Hindlimb muscle (tissue), 1 donor: ENCODE data around the gene GART. TPM values are rescaled to one million over a fixed set of nuclear protein-coding genes. Genes with fewer than 3 reads are reported as not detected.
"Not testable (repeated sequence)": the region's sequence is repeated elsewhere in the genome, so short reads cannot be mapped to it uniquely, and the experiment has no call there.

Experiments
- DNase-seq: peaks from one replicate; pipeline ENCODE4 v3.0.0-alpha.2; 2013
- polyA plus RNA-seq: library from polyadenylated mRNA; unstranded; fragments of 120-200 nt; gene quantifications from one replicate; pipeline ENCODE4 v1.2.1, GENCODE V29; 2013; ENCODE audit not compliant: insufficient read length

GART gene
- 54.2 TPM for polyA plus RNA-seq

DNA sequence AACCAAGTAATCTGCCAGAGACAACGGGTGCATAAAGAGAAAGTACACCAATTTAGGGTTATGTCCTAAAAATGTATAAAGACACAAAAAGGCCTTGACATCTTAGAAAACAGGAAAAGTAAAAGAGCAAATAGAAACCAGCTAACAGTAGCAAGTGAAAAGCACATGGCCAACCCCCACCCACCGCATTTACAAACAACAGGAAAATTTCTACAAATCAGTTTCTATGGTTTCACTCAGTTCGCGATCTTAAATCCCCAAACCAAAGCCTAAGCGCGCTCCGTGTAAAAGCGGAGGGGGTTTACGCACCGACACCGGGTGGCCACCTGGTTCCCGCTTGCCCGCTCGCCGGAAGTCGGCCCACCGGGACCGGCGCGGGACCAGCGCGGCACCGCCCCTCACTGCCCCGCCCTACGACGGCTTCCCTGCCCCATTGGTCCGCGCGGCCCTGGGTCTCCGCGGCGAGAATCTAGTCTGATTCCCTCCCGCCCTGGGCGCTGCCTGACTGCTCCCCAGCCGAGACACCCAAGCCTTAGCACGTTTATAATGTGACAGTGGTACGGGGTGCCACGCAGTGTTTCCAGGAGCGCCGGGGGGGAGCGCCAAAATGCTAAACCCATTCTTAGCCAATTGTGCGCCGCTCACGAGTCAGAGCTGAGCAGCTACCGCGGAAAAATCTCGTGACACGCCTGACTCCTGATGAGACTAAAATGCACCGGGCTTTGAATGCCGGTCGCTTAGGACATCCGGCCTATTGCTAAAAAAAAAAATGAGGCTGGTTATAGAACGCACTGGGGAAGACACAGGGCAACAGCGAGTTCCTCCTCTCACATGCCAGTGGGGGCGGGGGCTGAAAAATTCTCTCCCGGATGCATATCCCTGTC is at the start of gene GART:
GART (minus strand) TSS at position 362 of the 884 bp plus-strand sequence. CDS start 2,802 bp downstream, outside the sequence.
- DNase-seq: peak; percentile 85

DNA sequence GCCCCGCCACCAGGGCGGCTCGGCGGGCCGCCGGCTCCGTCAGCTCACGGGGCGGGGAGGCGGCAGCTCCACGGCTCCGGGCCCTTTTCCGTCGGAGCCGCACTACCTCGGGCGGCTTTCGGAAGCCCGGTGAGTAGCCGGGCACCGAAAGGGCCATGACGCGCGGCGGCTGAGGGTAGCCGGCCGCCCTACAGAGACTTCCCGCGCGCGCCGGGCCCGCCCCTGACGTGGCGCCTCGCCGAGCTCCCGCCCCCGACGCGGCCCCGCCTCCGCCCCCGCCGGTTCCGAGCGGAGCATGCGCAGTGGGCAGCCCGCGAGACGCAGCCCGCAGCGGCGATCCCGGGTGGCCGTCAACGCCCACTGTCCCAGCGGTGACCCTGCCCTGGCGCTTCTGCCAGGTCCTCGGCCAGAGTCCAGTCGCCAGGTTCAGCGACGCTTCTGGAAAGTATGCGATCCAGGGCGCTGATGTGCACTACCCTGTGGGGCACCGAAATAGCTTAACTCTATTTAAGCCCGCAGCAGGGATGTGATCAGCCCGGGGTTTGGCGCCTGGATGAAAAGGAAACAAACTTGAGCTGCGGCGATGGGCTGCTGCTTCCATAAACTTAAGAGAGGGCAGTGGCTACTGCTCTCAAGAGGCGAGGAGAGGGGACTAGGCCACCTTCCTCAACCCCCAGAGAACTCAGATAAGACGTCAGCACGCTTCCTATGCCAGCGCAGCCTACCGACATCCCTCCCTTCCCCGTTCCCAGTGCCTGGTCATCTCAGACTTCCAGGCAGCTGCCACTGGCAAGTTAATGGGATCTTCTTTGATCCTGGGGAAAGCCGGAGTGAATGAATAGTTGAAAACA is 46.8 kb upstream of the GART start, which contains the start of gene DONSON:
DONSON (minus strand) TSS at position 200 of the 851 bp plus-strand sequence; CDS start at position 157, 43 bp downstream.
- DNase-seq: peak; percentile 91

DNA sequence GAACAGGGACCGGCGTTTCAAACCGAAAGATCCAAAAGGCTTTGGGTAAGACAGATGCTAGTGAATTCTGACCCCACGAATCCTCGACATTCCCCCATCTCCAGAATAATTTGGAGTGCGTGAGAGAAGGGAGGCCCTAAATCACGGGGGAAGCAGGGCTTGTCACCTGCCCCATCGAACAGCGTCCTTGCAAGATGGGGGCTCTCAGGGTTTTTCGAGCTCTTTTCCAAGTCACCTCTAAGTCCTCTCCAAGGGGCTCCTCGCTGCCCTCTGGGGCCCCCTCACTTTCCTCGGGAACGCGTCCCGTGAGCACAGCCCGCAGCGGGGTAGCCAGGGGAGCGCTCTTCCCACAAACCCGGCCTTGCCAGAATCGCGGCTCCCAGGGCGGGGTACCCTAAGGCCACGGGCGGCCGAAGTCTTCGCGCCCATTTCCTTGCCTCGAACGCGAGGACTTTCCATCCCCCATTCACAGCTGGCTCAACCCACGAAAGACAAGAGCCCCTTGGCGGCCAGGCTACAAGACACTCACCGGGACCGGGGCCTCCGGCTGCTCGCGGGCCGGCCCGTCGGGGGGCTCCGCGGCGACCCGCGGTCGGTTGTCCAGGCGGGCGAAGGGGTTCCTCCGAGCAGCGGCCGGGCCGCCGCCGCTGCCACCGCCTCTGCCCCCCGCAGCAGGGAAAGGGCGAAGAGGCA is 46.0 kb upstream of the GART start:
- DNase-seq: peak; percentile 53

GRCh38 chr21:33586927-33587326 is 45.0 kb upstream of the GART start:
- DNase-seq: no peak

DNA sequence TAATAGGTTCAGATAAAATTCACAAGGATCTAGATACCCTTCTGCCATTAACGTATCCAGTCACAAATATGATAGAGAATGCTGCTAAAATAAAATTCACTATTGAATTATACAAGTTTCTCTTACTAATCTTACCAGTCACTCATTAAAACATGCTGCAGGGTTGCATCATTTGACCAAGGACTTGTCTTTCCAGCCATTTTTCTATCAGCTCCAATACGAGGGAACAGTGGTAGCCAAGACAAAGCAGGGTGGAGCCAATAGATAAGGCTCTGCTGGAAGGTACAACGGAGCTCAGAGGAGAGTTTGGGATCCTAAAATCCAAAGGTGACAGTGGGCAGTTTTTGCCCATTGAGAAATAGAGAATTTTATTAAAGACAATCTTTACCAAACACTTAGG is 42.5 kb upstream of the GART start:
- no peak for DNase-seq

DNA sequence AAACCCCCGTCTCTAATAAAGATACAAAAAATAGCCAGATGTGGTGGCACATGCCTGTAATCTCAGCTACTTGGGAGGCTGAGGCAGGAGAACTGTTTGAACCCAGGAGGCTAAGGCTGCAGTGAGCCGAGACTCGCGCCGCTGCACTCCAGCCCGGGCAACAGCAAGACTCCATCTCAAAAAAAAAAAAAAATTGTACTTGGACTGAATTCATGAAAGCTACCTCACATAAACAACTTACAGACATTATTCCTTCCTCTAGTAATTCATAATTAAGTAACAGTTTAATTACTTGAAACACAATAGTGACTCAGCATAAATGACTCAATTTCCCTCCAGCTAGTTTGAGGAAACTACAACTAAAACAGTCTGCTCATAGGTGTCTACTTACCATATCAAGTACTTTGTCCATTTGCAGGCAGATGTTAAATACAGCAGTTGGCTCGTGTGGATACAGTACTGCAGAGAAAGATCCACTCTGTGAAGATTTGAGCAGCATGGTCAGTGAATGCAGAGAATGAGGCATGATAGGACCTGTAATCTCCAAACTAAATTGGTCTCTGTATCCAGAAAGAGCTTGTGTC is 37.1 kb upstream of the GART start:
- no peak for DNase-seq

DNA sequence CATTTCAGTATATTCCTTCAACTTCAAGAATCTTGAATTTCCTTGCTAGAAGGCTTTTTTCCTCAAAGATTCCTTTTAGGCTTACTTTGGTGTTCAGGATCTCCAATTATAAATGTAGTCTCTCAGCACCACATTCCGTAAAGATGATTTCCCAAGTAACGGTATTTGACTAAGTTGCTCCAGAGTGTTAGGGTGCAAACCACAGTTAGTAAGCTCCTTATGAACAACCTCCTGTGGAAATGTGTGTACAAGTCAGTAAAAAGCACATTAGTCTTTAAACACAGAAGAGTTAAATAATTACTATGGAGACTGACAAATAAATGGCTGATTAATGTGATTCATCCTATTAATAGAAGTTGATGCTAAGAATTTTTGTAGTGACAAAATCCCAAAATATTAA is 36.3 kb upstream of the GART start:
- DNase-seq: no peak

DNA sequence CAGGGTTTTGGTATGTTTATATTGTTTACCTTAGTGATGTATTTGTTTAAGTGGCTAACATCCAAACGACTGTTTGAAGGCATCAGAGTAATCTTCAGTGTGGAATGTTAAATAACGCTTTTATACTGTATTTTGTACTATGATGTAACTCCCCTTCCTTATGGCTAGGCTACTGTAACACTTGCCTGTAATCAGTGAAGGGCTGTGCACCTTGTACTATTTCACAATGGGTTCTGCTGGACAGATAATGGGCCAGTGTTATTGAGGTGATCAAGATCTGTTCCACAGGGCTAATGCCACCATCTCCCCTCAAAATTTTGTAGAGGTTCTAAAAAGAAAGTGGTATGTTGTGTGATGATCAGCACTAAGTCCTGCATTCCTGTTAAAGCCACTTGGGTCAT is 34.8 kb upstream of the GART start:
- DNase-seq: not testable (repeated sequence)

DNA sequence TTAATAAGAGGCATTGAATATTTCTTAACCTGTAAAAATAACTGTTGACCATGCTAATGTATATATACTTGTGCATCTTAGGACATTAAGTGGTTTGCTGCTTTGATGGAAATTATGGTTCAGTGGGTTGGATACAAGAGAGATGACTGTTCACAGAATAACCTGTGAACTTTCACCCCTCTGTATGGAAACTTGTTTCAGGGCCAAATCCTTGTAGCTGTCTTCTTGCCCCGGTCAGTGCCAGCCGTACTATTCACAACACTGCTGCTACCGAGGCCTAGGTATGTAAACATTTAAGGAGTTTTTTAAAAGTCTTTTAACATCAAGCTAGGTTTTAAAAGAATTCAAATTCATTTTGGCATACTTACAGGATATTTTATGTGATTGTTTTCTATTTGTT is 30.4 kb upstream of the GART start:
- no peak for DNase-seq

DNA sequence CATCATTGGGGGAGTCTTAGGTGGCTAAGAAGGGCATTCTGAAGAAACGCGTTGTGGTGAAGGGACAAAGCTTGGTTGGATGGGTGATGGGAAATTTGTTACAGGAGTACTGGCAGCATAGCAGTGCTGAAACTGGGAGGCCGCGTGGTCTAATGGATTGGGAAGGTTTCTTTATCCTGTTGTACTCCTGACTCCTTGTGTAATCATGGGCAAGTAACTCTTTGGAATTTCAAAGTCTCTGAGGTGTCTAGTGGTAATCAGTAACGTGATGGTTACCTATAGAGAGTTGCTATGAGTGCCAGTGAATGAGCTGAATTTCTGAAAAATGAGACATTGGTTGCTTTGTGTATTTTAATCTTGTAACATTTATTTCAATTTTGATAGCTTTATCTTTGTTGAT is 28.1 kb upstream of the GART start:
- no peak for DNase-seq

GRCh38 chr21:33568448-33568847 is 26.5 kb upstream of the GART start:
- DNase-seq: no peak

GRCh38 chr21:33567914-33568313 is 26.0 kb upstream of the GART start:
- no peak for DNase-seq

DNA sequence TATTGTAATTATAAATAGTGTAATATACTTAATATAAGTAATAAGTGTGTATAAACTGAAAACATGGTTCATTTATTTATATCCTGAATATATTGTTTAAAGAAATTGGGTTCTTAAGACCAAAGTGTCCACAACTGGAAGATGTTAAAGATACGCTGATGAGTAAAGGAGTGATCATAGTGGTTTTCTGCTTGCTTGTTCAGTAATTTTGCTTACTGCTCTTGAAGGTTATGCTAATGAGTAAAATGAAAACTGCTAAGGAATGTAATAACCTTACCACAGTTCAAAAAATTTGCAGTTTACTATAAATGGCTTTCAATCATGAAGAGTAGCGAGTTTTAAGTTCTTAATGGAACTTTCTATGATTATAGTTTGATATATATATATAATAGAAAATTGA is 24.6 kb upstream of the GART start:
- no peak for DNase-seq

DNA sequence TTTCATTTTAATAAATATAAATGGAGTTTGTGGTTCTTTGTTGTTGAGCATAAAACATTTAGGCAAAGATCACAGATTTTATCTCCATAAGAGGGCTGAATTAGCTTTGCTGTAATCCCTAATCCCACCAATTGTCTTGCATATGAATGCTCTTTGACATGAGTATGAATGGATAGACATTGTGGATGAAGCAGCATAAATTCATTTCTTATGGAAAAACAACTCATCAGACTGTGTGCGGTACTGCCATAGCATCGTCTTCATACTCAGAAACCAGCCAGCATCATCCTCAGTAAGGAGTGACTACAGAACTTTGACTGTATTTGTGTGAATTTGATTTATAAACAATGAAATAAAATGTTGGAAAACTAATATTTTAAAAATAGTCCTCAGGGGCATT is 20.5 kb upstream of the GART start:
- DNase-seq: no peak

- DNase-seq: no peak
Observed at GRCh38 chr21:33561373-33561772, 19.5 kb upstream of the GART start.

DNA sequence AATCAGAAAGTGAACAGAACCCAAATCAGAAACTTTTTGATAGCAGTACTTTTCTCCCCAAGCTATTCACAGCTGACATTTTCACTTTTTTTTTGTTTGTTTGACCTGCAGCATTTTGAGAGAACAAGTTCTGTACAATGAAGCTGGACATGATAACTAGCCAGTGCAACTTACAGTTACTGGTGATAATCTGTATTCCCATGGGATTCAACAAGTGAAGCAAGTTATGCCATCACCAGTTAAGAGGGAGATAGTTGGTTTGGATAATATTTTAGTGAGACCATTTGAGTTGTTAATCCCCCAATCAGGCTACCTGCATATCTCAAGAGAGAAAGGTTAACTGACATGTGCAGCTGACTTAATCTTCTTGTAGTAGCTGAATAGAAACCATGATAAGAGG is 19.0 kb upstream of the GART start:
- DNase-seq: no peak

GRCh38 chr21:33559813-33560212 is 17.9 kb upstream of the GART start:
- DNase-seq: no peak

DNA sequence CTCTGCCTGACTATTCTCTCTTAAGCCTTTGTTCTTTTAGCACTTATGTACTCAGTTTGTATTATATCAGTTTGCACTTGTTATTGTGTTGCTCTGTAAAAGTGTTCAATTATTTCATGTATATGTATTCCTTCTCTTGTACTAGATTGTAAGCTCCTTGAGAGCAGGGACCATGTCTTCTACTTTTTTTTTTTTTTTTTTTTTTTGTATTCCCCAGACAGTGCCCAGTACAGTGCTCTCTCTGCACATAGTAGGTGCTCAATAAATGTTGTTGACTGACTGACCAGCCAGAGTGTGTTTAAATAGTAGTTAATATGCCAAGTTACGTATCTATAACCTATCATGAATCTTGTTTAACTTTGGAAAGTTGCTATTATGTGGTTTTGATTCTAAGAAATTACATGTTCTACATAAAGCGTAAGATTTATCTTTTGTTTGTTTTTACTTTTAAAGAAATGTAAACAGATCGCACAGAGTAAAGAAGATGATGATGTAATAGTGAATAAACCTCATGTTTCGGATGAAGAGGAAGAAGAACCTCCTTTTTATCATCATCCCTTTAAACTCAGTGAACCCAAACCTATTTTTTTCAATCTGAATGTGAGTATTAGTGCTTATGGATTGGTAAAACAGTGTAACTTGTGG is 17.0 kb upstream of the GART start:
- no peak for DNase-seq

- no peak for DNase-seq
Observed at GRCh38 chr21:33557447-33557846, 15.5 kb upstream of the GART start.

DNA sequence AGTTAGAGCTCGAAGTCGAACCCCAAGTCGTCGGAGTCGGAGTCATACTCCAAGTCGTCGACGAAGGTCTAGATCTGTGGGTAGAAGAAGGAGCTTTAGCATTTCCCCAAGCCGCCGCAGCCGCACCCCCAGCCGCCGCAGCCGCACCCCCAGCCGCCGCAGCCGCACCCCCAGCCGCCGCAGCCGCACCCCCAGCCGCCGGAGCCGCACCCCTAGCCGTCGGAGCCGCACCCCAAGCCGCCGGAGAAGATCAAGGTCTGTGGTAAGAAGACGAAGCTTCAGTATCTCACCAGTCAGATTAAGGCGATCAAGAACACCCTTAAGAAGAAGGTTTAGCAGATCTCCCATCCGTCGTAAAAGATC is 13.0 kb upstream of the GART start:
- DNase-seq: no peak

DNA sequence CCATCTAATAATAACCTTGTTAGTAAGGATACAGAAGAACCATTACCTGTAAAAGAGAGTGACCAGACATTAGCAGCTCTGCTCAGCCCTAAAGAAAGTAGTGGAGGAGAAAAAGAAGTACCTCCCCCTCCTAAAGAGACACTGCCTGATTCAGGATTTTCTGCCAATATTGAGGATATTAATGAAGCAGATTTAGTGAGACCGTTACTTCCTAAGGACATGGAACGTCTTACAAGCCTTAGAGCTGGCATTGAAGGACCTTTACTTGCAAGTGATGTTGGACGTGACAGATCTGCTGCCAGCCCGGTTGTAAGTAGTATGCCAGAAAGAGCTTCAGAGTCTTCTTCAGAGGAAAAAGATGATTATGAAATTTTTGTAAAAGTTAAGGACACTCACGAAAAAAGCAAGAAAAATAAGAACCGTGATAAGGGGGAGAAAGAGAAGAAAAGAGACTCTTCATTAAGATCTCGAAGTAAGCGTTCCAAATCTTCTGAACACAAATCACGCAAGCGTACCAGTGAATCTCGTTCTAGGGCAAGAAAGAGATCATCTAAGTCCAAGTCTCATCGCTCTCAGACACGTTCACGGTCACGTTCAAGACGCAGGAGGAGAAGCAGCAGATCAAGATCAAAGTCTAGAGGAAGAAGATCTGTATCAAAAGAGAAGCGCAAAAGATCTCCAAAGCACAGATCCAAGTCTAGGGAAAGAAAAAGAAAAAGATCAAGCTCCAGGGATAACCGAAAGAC is 12.5 kb upstream of the GART start:
- DNase-seq: no peak
